Measurements from ENCODE around the gene WASF3.
A peak's percentile ranks its signal among the peaks of the same experiment; 100 is the strongest.
"Not testable (repeated sequence)": the region's sequence is repeated elsewhere in the genome, so short reads cannot be mapped to it uniquely, and the experiment has no call there.

Gene WASF3

DNA sequence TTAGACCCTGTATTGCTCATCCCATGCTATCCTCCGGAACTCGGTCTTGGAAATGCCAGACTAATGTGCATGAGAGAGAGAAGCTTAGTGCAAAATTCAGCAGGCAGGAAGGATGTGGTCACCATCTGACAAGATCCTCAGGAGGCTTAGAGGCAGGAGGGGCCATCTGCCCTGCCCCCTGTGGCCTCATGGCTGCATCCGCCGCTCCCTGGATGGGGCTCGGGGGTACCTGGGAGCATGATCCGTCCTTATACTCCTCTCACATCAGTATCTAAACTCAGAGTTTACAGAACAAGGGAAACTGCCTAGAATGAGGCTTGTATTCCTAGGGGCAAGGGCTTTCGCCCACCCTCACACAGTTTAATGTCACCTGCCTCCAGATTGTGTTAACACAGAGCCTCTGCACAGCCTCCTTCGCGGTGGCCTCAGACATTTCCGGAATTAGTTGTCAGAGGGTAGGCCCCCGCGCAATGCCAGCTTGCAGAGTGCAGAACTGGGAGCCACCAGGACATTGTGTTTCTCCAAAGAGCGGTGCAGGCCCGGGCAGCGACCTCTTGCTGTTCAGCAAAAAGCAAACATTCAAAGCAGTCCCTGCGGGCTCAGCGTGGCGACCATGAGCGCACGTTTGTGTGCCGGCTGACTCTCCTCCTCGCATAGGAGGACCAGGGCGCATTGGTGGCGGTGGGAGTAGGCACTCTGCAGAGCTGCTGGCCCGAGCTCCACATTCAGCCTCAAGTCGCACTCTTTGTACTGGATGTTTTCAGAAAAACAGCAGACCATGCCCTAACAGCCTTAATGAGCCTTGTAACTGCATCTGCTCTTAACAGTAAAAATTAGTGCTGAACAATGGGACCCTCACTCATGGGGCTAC is 164.0 kb downstream of the WASF3 start:
- peak; percentile 29 for DNase-seq

DNA sequence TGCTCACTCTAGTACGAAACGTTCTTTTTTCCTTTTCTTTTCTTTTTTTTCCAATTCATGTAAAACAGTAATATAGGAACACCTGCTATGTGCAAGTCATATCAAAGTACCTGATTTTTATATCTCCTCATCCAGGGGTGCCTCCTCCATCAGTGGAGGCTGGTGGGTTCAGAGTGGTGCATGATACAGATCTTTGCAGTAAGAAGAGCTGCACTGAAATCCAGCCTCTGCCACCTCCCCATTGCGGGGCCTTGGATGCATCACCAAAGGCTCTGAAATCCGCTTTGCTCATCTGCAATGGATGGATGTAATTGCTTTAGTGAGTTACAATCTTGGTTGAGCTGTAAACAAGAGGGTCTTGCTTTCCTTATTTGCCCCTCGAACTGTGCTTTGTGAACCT is 164.8 kb downstream of the WASF3 start:
- no peak for DNase-seq

- not testable (repeated sequence) for DNase-seq
These were observed 166.1 kb downstream of the WASF3 start for GRCh38 chr13:26723620-26724019.

DNA sequence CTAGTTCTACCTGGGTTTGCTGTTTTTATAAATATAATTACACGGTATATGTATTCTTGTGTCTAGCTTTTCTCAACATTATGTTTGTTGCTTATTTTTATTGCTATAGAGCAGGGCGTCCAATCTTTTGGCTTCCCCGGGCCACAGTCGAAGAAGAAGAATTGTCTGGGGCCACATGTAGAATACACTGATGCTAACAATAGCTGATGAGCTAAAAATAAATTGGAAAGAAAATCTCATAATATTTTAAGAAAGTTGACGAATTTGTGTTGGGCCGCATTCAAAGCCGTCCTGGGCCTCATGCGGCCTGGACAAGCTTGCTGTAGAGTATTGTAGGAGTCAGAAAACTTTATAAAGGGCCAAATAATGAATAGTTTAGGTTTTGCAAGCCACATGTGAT is 169.2 kb downstream of the WASF3 start:
- DNase-seq: no peak

- DNase-seq: no peak
These were observed 169.6 kb downstream of the WASF3 start for GRCh38 chr13:26727122-26727521.

GRCh38 chr13:26727633-26728032 is 170.2 kb downstream of the WASF3 start:
- no peak for DNase-seq

- no peak for DNase-seq
These were observed 178.2 kb downstream of the WASF3 start for GRCh38 chr13:26735677-26736076.
